Heart right ventricle (tissue), 16 donors: Measurements from ENCODE around the gene UBA5. TPM values are rescaled to one million over a fixed set of nuclear protein-coding genes. Genes with fewer than 3 reads are reported as not detected.
A peak's percentile ranks its signal among the peaks of the same experiment; 100 is the strongest.

ENCODE experiments used
- ATAC-seq, 8 donors: fragments of 200-7000 bp; cut with Tn5 transposase; one replicate each; pipeline ENCODE4 v1.9.1; 2020; ENCODE audit warnings: mild to moderate bottlenecking in 8 of 8, moderate library complexity in 8 of 8, moderate number of reproducible peaks in 1 of 8
- DNase-seq, 2 donors: peaks; one replicate each; pipeline ENCODE4 v3.0.0-alpha.2; 2020
- H3K27ac ChIP-seq, 10 donors: fragments of 200-600 bp; sonication (generic) in 2 of 10; one replicate each; pipeline versions ENCODE4 v1.5.0 to v1.8.0; 2020 to 2022; ENCODE audit warnings: mild to moderate bottlenecking in 3 of 10
- H3K27me3 ChIP-seq, 7 donors: fragments of 200-600 bp; one replicate each; pipeline ENCODE4 v1.8.0; 2021 to 2022; ENCODE audit warnings: mild to moderate bottlenecking in 2 of 7
- H3K36me3 ChIP-seq, 9 donors: fragments of 200-600 bp; sonication (generic) in 1 of 9; one replicate each; pipeline versions ENCODE4 v1.5.0 to v1.8.0; 2020 to 2022; ENCODE audit warnings: mild to moderate bottlenecking in 2 of 9
- H3K4me1 ChIP-seq, 9 donors: fragments of 200-600 bp; sonication (generic) in 1 of 9; one replicate each; pipeline versions ENCODE4 v1.5.0 to v1.8.0; 2020 to 2022; ENCODE audit warnings: mild to moderate bottlenecking in 4 of 9
- H3K4me3 ChIP-seq, 10 donors: fragments of 200-600 bp; sonication (generic) in 2 of 10; one replicate each; pipeline versions ENCODE4 v1.5.0 to v1.8.0; 2020 to 2022; ENCODE audit warnings: mild to moderate bottlenecking in 7 of 10, moderate library complexity in 2 of 10
- H3K9me3 ChIP-seq, 11 donors: fragments of 200-600 bp in 10 of 11; sonication (generic) in 2 of 11; one replicate each; pipeline versions ENCODE4 v1.5.0 to v1.8.0; 2013 to 2022; ENCODE audit warnings: mild to moderate bottlenecking in 2 of 11, control low read depth in 1 of 11, moderate library complexity in 1 of 11
- CTCF ChIP-seq, 9 donors: fragments of 200-600 bp; sonication (generic) in 2 of 9; IDR thresholded peaks; one replicate each; pipeline versions ENCODE4 v1.5.0 to v1.8.0; 2021 to 2022; ENCODE audit warnings: antibody characterized with exemption in 9 of 9, mild to moderate bottlenecking in 5 of 9, moderate library complexity in 1 of 9
- WGBS, 2 donors: extraction: QIAGEN DNeasy Blood & Tissue Kit; methylation state at CpG; one replicate each; pipeline ENCODE4 v1.1.7; 2013; ENCODE audit warnings: inconsistent platforms in 1 of 2; 5-methylcytosine and 5-hydroxymethylcytosine counted together
- intact Hi-C, 10 donors: fragments of 100-400 bp; cut with DNase I; formaldehyde crosslinking; loops; one replicate each; pipeline versions ENCODE4 v1.11.1 to v1.14.2; 2022
- polyA plus RNA-seq, 2 donors: library from polyadenylated mRNA; stranded (reverse); fragments of 200-250 nt; gene quantifications; one replicate each; pipeline ENCODE4 v1.2.3, GENCODE V29; 2013
- total RNA-seq, 10 donors: library from RNA; stranded (reverse); fragmentation: NEBNext Ultra II Directional in 3 of 10; extraction: Animal tissue kit (Norgen Biotek cat#: 25700) in 3 of 10; gene quantifications; one replicate each; pipeline versions ENCODE4 v1.2.1 to v1.2.4, GENCODE V29; 2021 to 2023
- donor health status: Arrhythmogenic right ventricular cardiomyopathy.
- donor health status: ischemic (EF 13 %, LVEDD 7.1; RV severe dilation, severe dysfunction).
- donor health status: healthy with polysubstance abuse.
- donor health status: DM: no; HTN: yes; CAD: no.
- donor health status: DM: no; HTN: no; CAD: no.
- donor health status: ischemic (EF 25% LVEDD 6.9; RV normal size, moderate dysfunction).
- donor health status: ischemic (EF 25% LVEDD 5.7; RV mildly dilated, moderate dysfunction).
- donor health status: healthy.
- donor health status: DM: yes; HTN: yes; CAD: no.
- donor health status: Ischemic cardiomyopathy.
- donor health status: ischemic (EF 35%, LVEDD 5.7; RV mildly dilated, moderate dysfunction).
- donor health status: nonischemic (EF 11% LVEDD 7.7; RV severe dilation, severe dysfunction).
- donor health status: DM: yes; HTN: yes; CAD: no.
- donor health status: PGD.
- donor health status: ischemic (EF 29% LVEDD 5.4; RV normal size, mild dysfunction).
- donor health status: nonischemic (EF 23%, LVEDD 6.1; RV moderate dilation, normal function).

UBA5 gene
- total and polyA plus RNA-seq, 12 donors: 29.8 to 43.1 (median 37.6) TPM

- no peak for DNase-seq
- H3K4me1 ChIP-seq: no peaks in the 10 kb centered on the region
- H3K27me3 ChIP-seq: no peaks in the 10 kb centered on the region
- no peak overlapping the region for H3K4me3 ChIP-seq
- no peak for TF ChIP-seq CTCF (IDR thresholded peaks at IDR 0.05)
- H3K36me3 ChIP-seq: peaks cover 0 to 100% (median 56%) of the 10 kb centered on the region in 9 donors
- H3K27ac ChIP-seq: no peak overlapping the region
- intact Hi-C loops: no loop called here
- no peaks in the 10 kb centered on the region for H3K9me3 ChIP-seq
- no peak for ATAC-seq
These were observed 22.1 kb downstream of the UBA5 start for GRCh38 chr3:132682201-132682600.

GRCh38 chr3:132690040-132690439 is 29.9 kb downstream of the UBA5 start:
- H3K36me3 ChIP-seq: peaks cover 0 to 100% (median 71%) of the 10 kb centered on the region in 9 donors

GRCh38 chr3:132694991-132695390 is 34.9 kb downstream of the UBA5 start:
- Histone ChIP-seq H3K4me3 (no peak overlapping the region), H3K27me3 (no peaks in the 10 kb centered on the region), H3K36me3 (peaks cover 0 to 100% (median 64%) of the 10 kb centered on the region in 9 donors), H3K4me1 (no peaks in the 10 kb centered on the region), H3K9me3 (no peaks in the 10 kb centered on the region), H3K27ac (no peak overlapping the region)
- no peak for TF ChIP-seq CTCF (IDR thresholded peaks at IDR 0.05)
- no peak for ATAC-seq
- 71 to 86% methylated on average over 4 of the region's 4 CpGs for WGBS, 2 donors
- no peak for DNase-seq
- intact Hi-C loops: no loop called here

More at GRCh38 chr3:132690040-132690439, 29.9 kb downstream of the UBA5 start:
- Histone ChIP-seq H3K9me3 (no peaks in the 10 kb centered on the region), H3K27ac (peak overlapping the region in 6 of 10 donors; percentile 1 to 41 (median 31)), H3K4me3 (no peak overlapping the region), H3K27me3 (no peaks in the 10 kb centered on the region), H3K4me1 (no peaks in the 10 kb centered on the region)
- DNase-seq: no peak
- intact Hi-C loops: no loop called here
- ATAC-seq: peak in 2 of 8 donors; percentile 49 to 65
- TF ChIP-seq CTCF (IDR thresholded peaks at IDR 0.05): no peak
- WGBS, 2 donors: 59 to 64% methylated on average over 4 of the region's 4 CpGs

GRCh38 chr3:132695422-132695821 is 35.3 kb downstream of the UBA5 start:
- peaks cover 0 to 100% (median 64%) of the 10 kb centered on the region in 9 donors for H3K36me3 ChIP-seq
- no peak for TF ChIP-seq CTCF (IDR thresholded peaks at IDR 0.05)
- H3K27ac ChIP-seq: no peak overlapping the region
- DNase-seq (no peak), ATAC-seq (no peak)
- H3K4me3 ChIP-seq: no peak overlapping the region
- 96 to 97% methylated on average over 1 of the region's 1 CpG for WGBS, 2 donors
- no peaks in the 10 kb centered on the region for H3K9me3 ChIP-seq
- no peaks in the 10 kb centered on the region for H3K27me3 ChIP-seq
- H3K4me1 ChIP-seq: no peaks in the 10 kb centered on the region
- intact Hi-C loops: no loop called here
